ENCODE results near the gene BACE1-AS. TPM values are rescaled to one million over a fixed set of nuclear protein-coding genes. Genes with fewer than 3 reads are reported as not detected.

BACE1-AS gene
- total RNA-seq, 1 donor from 2014 or later = 6.8 TPM

DNA sequence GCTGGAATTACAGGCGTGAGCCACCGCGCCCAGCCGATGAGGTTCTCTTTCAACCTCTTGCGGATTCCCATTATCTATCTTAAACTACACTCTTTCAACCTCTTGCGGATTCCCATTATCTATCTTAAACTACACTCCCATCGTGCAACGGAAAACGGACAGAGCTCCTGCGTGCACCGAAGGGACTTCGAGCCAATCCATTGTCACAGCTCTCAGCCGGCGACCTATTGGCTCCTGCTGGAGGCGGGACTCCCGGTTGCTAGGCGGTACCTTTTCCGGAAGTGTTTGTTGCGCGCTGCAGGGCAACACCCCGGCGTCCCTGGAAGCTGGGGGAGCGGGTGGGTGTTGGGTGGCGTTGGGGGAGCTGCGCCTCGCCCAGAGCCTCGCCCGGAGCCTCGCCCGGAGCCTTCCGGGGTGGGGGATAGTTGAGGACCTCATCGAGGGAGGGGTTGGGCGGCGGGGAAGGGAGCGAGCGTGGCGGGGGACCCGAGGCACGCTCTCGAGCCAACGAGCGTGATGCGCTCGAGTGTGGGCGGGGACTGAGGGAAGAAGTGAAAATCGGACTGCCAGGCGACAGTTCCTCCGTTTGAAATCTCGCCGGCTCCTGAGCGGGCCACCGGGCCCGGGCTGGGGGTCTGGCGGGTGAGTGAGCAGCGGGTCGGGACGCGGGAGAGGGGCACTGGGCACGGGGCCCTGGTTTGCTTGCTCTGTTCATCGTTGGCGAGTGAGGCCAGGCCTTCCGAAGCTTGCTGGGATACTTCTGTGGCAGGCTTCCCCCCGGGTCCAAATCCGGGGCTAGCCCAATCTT lies 36.6 kb downstream of the BACE1-AS start, which contains the start of gene CEP164:
Gene CEP164, plus strand, starts transcription at position 288 of the 808 bp plus-strand sequence. CDS start 10,733 bp downstream, outside the sequence.
- peak; percentile 82 for FAIRE-seq
- H3K4me3 Mint-ChIP-seq (ENCODE audit: unreplicated experiment) = peak within 1 kb of the TSS; percentile 43

DNA sequence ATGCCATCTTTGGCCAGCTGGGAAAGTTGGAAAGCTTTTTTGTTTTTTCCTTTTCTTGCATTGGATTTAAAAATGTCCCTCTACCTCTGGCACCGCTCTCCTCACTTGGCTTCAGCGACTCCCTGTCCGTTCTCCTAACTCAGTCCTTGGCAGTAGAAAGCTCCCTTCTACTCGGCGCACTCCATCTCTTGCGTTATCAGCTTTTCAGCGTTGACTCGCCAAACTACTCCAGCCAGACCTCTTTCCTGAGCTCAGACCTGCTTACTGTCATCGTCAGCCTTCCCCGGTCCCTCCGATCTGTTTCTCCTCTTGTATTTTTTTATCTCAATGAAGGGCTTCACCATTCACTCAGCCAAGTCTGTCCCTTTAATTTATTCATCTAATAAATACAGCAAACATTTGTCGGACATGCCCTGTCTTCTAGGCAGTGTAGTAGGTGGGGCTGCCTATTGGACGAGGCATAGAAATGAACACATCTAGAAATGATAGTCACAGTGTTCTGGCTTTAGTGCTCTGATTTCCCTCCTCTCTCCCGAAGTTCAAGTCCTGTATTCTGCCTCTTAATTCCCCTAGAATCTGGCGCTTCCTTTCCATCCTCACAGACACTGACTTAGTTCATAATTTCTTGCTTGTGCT lies 37.3 kb downstream of the BACE1-AS start:
- H3K27ac Mint-ChIP-seq (ENCODE audit: unreplicated experiment) = no peak overlapping the region
- DNase-seq (ENCODE audit: low read depth) (peak; percentile 49), FAIRE-seq (no peak)
- peaks cover 7% of the 10 kb centered on the region for H3K4me1 Mint-ChIP-seq (ENCODE audit: low read depth, unreplicated experiment)
- Histone ChIP-seq H3K4me1 (ENCODE audit: insufficient read depth, low read length) (peaks cover 9% of the 10 kb centered on the region), H3K4me3 (ENCODE audit: insufficient read depth, low read depth, low read length) (peak overlapping the region; percentile 82), H4K20me1 (ENCODE audit: insufficient read depth, low read length) (peaks cover 23% of the 10 kb centered on the region), H3K79me2 (ENCODE audit: insufficient read depth, low read length) (peaks cover 44% of the 10 kb centered on the region), H3K27ac (ENCODE audit: low read depth, low read length) (peak overlapping the region; percentile 73), H3K4me2 (ENCODE audit: low read length) (peak overlapping the region; percentile 87), H2AFZ (ENCODE audit: low read depth, low read length) (peak overlapping the region; percentile 71), H3K9me3 (ENCODE audit: insufficient read depth, low read depth, low read length) (no peaks in the 10 kb centered on the region), H3K36me3 (ENCODE audit: insufficient read depth, low read length) (no peaks in the 10 kb centered on the region), H3K27me3 (ENCODE audit: insufficient read depth, low read length) (no peaks in the 10 kb centered on the region), H3K9ac (ENCODE audit: low read length) (peak overlapping the region; percentile 89)
- H3K27me3 Mint-ChIP-seq (ENCODE audit: low read depth, unreplicated experiment) = no peaks in the 10 kb centered on the region
- H3K4me3 Mint-ChIP-seq (ENCODE audit: unreplicated experiment) = no peak overlapping the region
- peaks cover 2% of the 10 kb centered on the region for H3K9me3 Mint-ChIP-seq (ENCODE audit: unreplicated experiment)
- TF ChIP-seq, protein P1, sequence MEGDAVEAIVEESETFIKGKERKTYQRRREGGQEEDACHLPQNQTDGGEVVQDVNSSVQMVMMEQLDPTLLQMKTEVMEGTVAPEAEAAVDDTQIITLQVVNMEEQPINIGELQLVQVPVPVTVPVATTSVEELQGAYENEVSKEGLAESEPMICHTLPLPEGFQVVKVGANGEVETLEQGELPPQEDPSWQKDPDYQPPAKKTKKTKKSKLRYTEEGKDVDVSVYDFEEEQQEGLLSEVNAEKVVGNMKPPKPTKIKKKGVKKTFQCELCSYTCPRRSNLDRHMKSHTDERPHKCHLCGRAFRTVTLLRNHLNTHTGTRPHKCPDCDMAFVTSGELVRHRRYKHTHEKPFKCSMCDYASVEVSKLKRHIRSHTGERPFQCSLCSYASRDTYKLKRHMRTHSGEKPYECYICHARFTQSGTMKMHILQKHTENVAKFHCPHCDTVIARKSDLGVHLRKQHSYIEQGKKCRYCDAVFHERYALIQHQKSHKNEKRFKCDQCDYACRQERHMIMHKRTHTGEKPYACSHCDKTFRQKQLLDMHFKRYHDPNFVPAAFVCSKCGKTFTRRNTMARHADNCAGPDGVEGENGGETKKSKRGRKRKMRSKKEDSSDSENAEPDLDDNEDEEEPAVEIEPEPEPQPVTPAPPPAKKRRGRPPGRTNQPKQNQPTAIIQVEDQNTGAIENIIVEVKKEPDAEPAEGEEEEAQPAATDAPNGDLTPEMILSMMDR (IDR thresholded peaks at IDR 0.05; ENCODE audit: insufficient read depth, low read depth, low read length) = no peak
- TF ChIP-seq EZH2 (IDR thresholded peaks at IDR 0.05; ENCODE audit: insufficient read depth, low read length) = no peak
- peaks cover 3% of the 10 kb centered on the region for H3K36me3 Mint-ChIP-seq (ENCODE audit: low read depth, unreplicated experiment)

More for the DNA sequence above, 36.6 kb downstream of the BACE1-AS start, which contains the start of gene CEP164:
- Histone ChIP-seq H3K4me3 (ENCODE audit: insufficient read depth, low read depth, low read length) (peak within 1 kb of the TSS; percentile 82), H3K27ac (ENCODE audit: low read depth, low read length) (peak within 1 kb of the TSS; percentile 73), H3K9ac (ENCODE audit: low read length) (peak within 1 kb of the TSS; percentile 89), H3K79me2 (ENCODE audit: insufficient read depth, low read length) (peaks cover 37% of the 10 kb centered on the region), H3K9me3 (ENCODE audit: insufficient read depth, low read depth, low read length) (no peaks in the 10 kb centered on the region), H3K27me3 (ENCODE audit: insufficient read depth, low read length) (no peaks in the 10 kb centered on the region), H3K4me2 (ENCODE audit: low read length) (peak within 1 kb of the TSS; percentile 87), H2AFZ (ENCODE audit: low read depth, low read length) (peak within 1 kb of the TSS; percentile 71), H3K4me1 (ENCODE audit: insufficient read depth, low read length) (peaks cover 9% of the 10 kb centered on the region), H4K20me1 (ENCODE audit: insufficient read depth, low read length) (peaks cover 23% of the 10 kb centered on the region), H3K36me3 (ENCODE audit: insufficient read depth, low read length) (no peaks in the 10 kb centered on the region)
- Mint-ChIP-seq H3K9me3 (ENCODE audit: unreplicated experiment) (no peaks in the 10 kb centered on the region), H3K27ac (ENCODE audit: unreplicated experiment) (peak within 1 kb of the TSS; percentile 48), H3K4me1 (ENCODE audit: low read depth, unreplicated experiment) (peaks cover 7% of the 10 kb centered on the region), H3K27me3 (ENCODE audit: low read depth, unreplicated experiment) (no peaks in the 10 kb centered on the region), H3K36me3 (ENCODE audit: low read depth, unreplicated experiment) (peaks cover 3% of the 10 kb centered on the region)
- no peak for TF ChIP-seq EZH2 (IDR thresholded peaks at IDR 0.05; ENCODE audit: insufficient read depth, low read length)
- TF ChIP-seq, protein P1 (IDR thresholded peaks at IDR 0.05; ENCODE audit: insufficient read depth, low read depth, low read length) = no peak
- peak; percentile 96 for DNase-seq (ENCODE audit: low read depth)

Measured in astrocyte (in vitro differentiated cells and primary cell).